Measurements from ENCODE around the gene PROM1. TPM values are rescaled to one million over a fixed set of nuclear protein-coding genes. Genes with fewer than 3 reads are reported as not detected.

The PROM1 gene
- polyA plus RNA-seq, 2 of the 4 experiments (the other 2 are of a cell fraction): 0.03 to 0.14 TPM

GRCh38 chr4:15921592-15921932, 162.3 kb downstream of the PROM1 start (continued):
- TF ChIP-seq PHF8 (IDR thresholded peaks at IDR 0.05; ENCODE audit: borderline replicate concordance, low read depth) (no peak), CHD4 (IDR thresholded peaks at IDR 0.05; ENCODE audit: borderline replicate concordance) (no peak), HOXB5 (CRISPR knock-in tag; IDR thresholded peaks at IDR 0.05) (no peak)

- DNase-seq (ENCODE audit: low read depth in 1 of 2, low spot score in 1 of 2) (peak; percentile 63 to 90), FAIRE-seq (peak; percentile 98), ATAC-seq (peak; percentile 97 to 99)
- TF ChIP-seq JUNB (IDR thresholded peaks at IDR 0.05) (peak; percentile 95), RARB (CRISPR knock-in tag; IDR thresholded peaks at IDR 0.05) (no peak), NR3C1 (IDR thresholded peaks at IDR 0.05) (no peak), GATA3 (IDR thresholded peaks at IDR 0.05; ENCODE audit: borderline replicate concordance) (peak; percentile 69; the same call in 1 of the 2 replicates), BCL3 (IDR thresholded peaks at IDR 0.05) (no peak), FOSL2 (IDR thresholded peaks at IDR 0.05) (peak; percentile 96), FOSL2 (CRISPR knock-in tag; IDR thresholded peaks at IDR 0.05) (peak; percentile 99), ZNF302 (CRISPR knock-in tag; IDR thresholded peaks at IDR 0.05) (no peak), CTCF (IDR thresholded peaks at IDR 0.05) (no peak), CEBPB (IDR thresholded peaks at IDR 0.05) (peak in 1 of 2 experiments; percentile 37; a peak in 1 of 4 replicates), MAFK (IDR thresholded peaks at IDR 0.05; ENCODE audit: partially characterized antibody) (peak; percentile 77), REST (IDR thresholded peaks at IDR 0.05) (no peak), JUN (IDR thresholded peaks at IDR 0.05) (peak in 1 of 2 experiments; percentile 64; a peak in 2 of 5 replicates), EP300 (IDR thresholded peaks at IDR 0.05) (peak in 1 of 2 experiments; percentile 27; a peak in 1 of 5 replicates), NFE2L2 (conservative IDR thresholded peaks at IDR 0.05; ENCODE audit: low read length) (no peak), RAD21 (conservative IDR thresholded peaks at IDR 0.05 in 1 of 2, IDR thresholded peaks at IDR 0.05 in 1 of 2) (peak in 1 of 2 experiments; percentile 16; a peak in 1 of 5 replicates), MAX (IDR thresholded peaks at IDR 0.05) (peak; percentile 50), HOXA7 (CRISPR knock-in tag; IDR thresholded peaks at IDR 0.05) (no peak)
- POLR2A ChIA-PET: interaction anchor here (2.1 kb wide), 1 partner anchor 15 kb away, joined by 11 read pairs; no protein-coding TSS in a partner anchor
- Histone ChIP-seq H3K9me3 (no peaks in the 10 kb centered on the region), H3K4me3 (no peak overlapping the region), H3K27ac (peak overlapping the region; percentile 87), H3K4me2 (peak overlapping the region; percentile 89), H3K4me1 (peaks cover 39% of the 10 kb centered on the region)
- 5% methylated on average over 4 of the region's 4 CpGs for WGBS (ENCODE audit: missing lambda C conversion rate)
- CTCF ChIA-PET: interaction anchor here (1.0 to 3.4 kb wide), 6 partner anchors 26 to 441 kb away, joined by 3 to 24 read pairs (median 5); no protein-coding TSS in a partner anchor
These were observed 162.9 kb downstream of the PROM1 start for GRCh38 chr4:15920723-15921591.
